ENCODE data around the gene REEP1.

- TF ChIP-seq CTCF (IDR thresholded peaks at IDR 0.05): no peak
- no peak for TF ChIP-seq POLR2A (IDR thresholded peaks at IDR 0.05)
Observed at GRCh38 chr2:86285981-86286380, 51.4 kb downstream of the REEP1 start.
